NCI-H524 treated with DMSO at 0.1 percent for 48 hours (cell line): Measurements from ENCODE around the gene BMP15.

Source experiments
- DNase-seq: peaks from one replicate; lab custom pipeline; 2025; lab: John Stamatoyannopoulos, UW

Gene BMP15

GRCh38 chrX:50910685-50911176 is at the start of gene BMP15:
TSS of gene BMP15 (plus strand) at chrX:50910735. CDS start at chrX:50910784, 49 bp downstream.
- no peak for DNase-seq

DNA sequence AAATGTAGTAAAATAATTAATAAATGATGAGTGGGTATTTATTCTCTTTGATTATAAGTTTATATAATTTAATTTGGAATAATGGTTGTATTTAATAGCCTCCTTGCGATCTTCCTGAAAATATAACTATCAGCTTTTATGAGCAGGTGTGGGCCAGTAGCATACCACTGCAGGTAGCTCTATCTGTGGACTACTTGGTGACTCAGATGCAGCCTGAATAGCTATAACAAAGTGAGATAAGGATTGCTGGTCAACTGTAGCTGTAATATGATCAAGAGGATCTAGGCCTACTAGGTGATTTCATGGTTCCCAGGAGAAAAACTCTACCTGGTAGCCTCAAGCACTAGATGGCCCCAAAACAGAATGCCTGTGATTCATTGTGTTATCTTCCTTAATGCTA is 47.1 kb upstream of the BMP15 start:
- no peak for DNase-seq

DNA sequence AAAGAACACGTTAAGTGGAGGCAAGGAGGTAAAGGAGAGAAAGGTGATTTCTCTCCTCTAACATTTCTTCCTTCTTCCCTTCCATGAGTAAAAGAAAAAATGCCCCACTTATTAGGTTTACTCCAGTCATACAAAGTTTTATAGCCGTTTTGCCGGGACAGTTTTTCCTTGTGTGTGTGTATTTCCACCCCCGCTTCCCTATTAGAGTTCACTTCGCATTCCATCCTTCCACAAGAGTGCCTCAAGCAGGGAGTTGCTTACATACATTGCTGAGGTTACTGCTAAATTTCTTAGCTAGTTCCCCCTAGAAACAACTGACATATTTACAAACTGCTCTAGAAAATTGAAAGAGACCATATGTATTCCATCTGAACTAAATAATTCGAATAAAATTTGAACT is 45.2 kb upstream of the BMP15 start:
- DNase-seq = no peak

DNA sequence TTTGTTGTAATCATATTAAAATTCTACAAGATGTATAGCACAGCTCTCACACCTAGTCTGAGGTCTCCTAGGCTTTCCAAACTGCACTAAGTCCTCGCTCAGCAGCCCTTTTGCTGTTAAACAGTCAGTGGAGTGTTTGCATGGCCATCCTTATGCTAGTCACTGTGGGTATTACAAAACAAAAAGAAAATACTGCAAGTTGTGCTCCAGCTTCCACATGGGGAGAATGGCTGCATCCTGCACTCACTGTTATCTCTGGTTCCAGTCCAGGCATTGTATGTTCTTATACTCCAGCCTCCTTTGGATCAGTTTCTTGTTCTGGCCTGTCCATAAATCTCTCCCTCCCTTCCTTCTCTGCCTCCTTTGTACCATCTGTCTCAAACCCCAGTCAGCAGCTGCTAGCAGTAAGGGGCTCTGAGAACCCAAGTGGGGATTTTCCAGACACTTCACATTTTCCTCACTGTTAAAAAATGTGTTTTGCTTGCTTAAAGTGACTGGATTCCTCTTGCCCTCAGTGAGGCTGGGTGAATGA is 38.5 kb upstream of the BMP15 start:
- no peak for DNase-seq

DNA sequence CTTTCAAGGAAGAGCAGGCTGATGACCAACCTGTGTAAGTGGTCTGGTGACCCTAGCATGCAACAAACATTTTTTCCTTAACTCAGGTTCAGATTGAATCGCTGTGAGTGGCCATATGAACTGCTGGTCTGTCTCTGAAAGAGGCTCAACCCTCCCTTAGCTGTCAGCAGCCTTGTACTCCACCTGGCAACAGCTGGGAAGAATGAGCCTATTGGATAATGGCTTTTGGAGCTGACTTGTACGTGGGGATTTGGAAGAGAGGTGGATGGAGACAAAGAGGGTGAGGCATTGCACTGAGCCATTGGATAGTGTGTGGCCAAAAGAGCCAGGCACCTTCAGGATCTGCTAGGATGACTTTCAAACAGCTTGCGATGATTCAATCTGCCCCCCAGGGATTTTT is 35.7 kb upstream of the BMP15 start:
- no peak for DNase-seq

DNA sequence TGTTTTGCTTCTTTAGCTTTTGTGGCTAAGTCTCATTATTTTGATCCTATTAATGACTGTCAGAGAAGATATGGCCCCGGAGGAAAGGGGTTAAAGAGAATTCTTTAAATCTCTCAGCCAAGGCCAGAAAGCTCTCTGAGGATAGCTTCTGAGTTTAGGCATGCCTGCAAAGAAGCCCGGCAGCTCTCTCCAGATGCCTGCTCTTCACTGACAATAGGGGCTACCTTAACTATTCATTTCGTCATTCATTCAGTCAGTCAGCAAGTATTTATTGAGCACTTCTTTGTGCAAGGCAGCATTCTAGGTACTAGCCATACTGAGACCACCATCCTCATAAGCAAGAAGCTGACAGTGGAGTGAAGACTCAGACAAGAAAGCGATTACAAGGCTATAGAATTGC is 34.0 kb upstream of the BMP15 start:
- no peak for DNase-seq

DNA sequence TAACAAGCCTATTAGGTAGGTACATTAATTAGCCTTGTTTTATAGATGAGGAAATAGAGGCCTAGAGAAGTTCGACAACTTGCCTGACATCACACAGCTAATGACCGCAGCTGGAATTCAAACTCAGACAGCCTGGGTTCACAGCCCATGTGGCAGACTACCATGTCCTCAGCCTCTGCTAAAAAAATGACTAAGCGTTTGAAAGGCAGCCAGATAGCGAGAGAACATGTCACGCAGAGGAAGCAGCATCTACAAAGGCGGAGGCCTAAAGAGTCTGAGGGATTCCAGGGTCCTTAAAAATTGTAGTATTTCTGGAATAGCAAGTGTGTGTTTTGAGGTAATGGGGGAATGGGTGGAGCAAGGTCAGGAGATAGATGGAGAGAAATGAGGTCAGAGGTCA is 33.2 kb upstream of the BMP15 start:
- no peak for DNase-seq

- DNase-seq = no peak
These were observed 29.5 kb upstream of the BMP15 start for GRCh38 chrX:50881028-50881427.

- no peak for DNase-seq
These were observed 21.7 kb upstream of the BMP15 start for GRCh38 chrX:50888884-50889283.

GRCh38 chrX:50889582-50889981 is 21.0 kb upstream of the BMP15 start:
- no peak for DNase-seq

DNA sequence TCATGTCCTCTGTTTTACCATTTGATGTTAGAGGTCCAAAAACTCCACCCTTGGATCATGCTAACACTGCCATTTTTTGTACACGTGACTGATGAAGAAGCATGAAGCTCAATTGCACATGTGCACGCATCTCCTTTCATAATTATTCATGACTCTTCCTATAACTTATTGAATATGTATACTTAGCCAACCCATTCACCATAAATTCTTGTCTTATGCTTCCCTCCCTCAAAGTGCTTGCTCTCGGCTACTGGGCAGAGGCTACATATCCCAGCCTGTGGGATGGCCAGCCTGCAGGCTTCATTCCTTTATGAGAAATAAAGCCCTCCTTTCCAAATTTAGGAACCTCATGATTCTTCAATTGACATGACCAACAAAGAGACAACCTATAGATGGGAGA is 17.5 kb upstream of the BMP15 start:
- DNase-seq = no peak

GRCh38 chrX:50893466-50893865 is 17.1 kb upstream of the BMP15 start:
- DNase-seq = no peak

DNA sequence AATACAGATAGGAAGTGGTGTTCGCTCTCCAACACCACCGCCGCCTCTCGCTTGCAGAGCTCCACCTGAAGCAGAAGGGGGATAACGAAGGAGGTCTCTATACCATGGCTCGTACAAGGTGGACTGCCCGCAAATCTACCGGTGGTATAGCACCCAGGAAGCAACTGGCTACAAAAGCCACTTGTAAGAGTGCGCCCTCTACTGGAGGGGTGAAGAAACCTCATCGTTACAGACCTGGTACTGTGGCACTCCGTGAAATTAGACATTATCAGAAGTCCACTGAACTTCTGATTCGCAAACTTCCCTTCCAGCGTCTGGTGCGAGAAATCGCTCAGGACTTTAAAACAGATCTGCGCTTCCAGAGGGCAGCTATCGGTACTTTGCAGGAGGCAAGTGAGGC is 5.2 kb upstream of the BMP15 start:
- DNase-seq = no peak

DNA sequence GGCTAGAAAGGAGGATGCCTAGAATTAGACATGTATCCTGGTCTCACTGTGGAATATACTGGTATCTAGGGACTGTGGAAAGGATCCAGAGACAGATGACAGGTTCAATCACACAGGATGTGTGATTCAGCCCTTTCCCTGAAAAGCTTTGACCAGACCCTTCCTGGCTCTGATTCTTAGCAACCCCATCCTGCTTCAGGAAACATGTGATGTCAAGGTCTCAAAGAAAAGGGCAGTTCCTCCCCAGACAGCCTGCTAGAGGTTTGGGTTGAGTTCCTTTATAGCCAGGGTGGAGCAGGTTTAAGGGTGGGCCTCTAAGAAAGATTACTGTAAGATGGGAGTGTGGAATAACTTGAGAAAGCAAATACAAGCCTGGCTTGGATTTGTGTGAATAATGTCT is 3.0 kb downstream of the BMP15 start:
- no peak for DNase-seq

DNA sequence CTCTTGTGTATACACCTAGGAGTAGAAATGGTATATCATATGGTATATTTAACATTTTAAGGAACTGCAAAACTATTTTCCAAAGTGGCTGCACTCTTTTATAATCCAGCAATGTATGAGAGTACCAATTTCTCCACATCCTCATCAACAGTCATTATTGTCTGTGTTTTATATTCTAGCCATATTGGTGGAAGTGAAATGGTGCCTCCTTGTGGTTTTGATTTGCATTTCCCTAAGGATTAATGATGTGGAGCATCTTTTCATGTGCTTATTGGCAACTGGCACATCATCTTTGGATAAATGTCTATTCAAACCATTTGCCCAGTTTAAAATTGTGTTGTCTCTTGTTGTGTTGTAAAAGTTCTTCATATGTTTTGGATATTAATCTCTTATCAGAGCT is 9.6 kb downstream of the BMP15 start:
- no peak for DNase-seq

DNA sequence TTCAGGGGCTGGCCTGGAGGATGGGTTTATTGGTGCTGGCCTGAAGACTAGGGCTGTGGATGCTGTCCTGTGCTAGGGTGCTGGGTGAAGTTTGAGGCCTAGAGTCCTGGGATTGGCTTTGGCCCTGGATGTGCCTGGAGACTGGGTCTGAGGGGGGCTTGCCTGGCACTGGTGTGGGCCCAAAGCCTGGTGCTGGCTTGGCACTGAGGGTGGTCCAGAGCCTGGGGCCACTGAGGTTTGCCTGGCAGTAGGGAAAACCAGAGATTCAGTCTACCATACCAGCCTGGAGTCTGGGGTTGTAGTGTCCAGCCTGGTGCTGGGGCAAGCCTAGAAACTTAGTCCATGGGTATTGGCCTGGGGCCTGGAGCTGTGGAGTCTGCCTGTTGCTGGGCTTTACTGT is 16.6 kb downstream of the BMP15 start:
- DNase-seq = no peak

- no peak for DNase-seq
These were observed 31.1 kb downstream of the BMP15 start for GRCh38 chrX:50941638-50942037.

DNA sequence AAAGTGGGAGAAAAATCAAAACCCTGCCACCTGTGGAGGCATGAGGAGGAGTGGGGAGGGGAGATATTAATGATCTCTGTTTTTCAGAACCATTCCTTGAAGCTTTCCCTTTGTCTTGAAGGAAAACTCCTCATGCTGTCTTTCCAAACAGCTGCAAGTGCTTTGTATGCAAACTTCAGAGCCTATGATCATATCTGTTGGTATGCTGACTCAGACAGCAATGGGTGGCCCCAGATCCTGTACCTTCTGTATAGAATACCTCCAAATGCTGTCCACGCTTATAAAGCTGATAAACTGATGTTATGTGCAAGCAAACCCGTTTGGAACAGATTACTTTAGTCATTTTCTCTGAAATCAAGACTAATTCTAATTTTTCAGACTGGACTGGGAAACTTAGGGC is 31.9 kb downstream of the BMP15 start:
- no peak for DNase-seq

DNA sequence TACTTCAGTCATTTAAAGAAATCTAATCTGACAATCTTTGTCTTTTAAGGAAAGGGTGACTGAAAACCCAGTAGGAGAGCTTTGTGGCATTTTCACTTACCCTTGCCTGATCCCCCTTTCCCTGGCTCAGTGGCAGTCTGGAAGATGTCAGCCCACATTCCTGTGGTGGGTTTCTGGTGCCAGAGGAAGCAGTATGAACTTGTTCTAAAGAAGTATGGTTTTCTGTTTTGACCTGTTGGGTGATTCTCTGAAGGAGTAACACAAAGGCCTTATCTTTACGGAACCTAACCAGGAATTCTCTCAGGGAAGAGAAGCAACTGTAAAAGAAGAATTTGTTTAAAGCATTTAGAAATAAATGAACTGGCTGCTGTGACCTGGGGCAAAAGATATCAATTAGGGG is 41.9 kb downstream of the BMP15 start:
- no peak for DNase-seq

DNA sequence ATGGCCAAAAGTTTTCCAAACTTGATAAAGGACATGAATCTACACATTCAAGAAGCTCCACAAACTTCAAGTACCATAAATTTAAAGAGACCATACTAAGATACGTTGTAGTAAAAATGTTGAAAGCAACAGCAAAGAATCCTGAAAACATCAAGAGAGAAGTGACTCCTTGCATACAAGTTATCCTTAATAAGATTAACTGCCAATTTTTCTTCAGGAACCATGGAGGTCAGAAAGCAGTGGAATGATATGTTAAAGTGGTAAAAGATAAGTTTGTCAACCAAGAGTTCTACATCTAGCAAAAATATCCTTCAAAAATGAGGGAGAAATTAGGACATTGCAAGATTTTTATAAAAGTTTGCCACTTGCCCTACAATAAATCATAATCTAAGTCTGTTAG is 43.3 kb downstream of the BMP15 start:
- DNase-seq = no peak

DNA sequence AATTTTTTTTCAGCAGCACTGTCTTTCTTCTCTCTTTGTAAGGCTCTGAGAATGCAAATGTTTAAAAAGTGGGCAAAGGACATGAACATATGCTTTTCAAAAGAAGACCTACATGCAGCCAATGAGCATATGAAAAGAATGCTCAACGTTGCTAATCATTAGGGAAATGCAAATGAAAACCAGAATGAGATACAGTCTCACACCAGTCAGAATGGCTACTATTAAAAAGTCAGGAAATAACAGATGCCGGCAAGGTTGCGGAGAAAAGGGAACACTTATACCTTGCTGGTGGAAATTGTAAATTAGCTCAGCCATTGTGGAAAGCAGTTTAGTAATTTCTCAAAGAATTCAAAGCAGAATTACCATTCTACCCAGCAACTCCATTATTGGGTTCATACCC is 51.6 kb downstream of the BMP15 start:
- DNase-seq = no peak

- DNase-seq = no peak
These were observed 53.3 kb downstream of the BMP15 start for GRCh38 chrX:50963842-50964241.
